Pancreas (tissue), 10 donors: Measurements from ENCODE around the gene TBC1D30. TPM values are rescaled to one million over a fixed set of nuclear protein-coding genes. Genes with fewer than 3 reads are reported as not detected.

Experiments
- ATAC-seq, 4 donors: fragments of 200-7000 bp; cut with Tn5 transposase; one replicate each; pipeline versions ENCODE4 v1.8.0 to v1.9.1; 2020; ENCODE audit warnings: mild to moderate bottlenecking in 4 of 4, moderate library complexity in 4 of 4
- DNase-seq, 6 donors: peaks; one replicate each; pipeline ENCODE4 v3.0.0-alpha.2; 2020
- FAIRE-seq: peaks from 2 replicates; lab custom pipeline; 2012; peaks lifted over from hg19 to GRCh38; lab: Jason Lieb, UNC
- H3K27ac ChIP-seq, 4 donors: fragments of 200-600 bp; sonication (generic); 1 replicate in 3 of 4; 2 replicates in 1 of 4; pipeline versions ENCODE4 v1.5.0 to v1.8.0; 2020
- H3K27me3 ChIP-seq, 4 donors: fragments of 200-600 bp; one replicate each; pipeline ENCODE4 v1.8.0; 2021
- H3K36me3 ChIP-seq, 3 donors: fragments of 200-600 bp; sonication (generic) in 1 of 3; one replicate each; pipeline versions ENCODE4 v1.5.0 to v1.8.0; 2020 to 2021
- H3K4me1 ChIP-seq, 3 donors: fragments of 200-600 bp; one replicate each; pipeline ENCODE4 v1.8.0; 2021
- H3K4me3 ChIP-seq, 4 donors: fragments of 200-600 bp; sonication (generic) in 2 of 4; one replicate each; pipeline versions ENCODE4 v1.5.0 to v1.8.0; 2020 to 2021
- H3K9me3 ChIP-seq, 4 donors: fragments of 200-600 bp; one replicate each; pipeline ENCODE4 v1.8.0; 2021
- WGBS, 2 donors: extraction: QIAGEN DNeasy Blood & Tissue Kit; methylation state at CpG; one replicate each; pipeline ENCODE4 v1.1.7; 2013; 5-methylcytosine and 5-hydroxymethylcytosine counted together
- intact Hi-C, 3 donors: fragments of 100-400 bp; cut with DNase I; formaldehyde crosslinking; loops; one replicate each; pipeline versions ENCODE4 v1.11.1 to v1.14.2; 2022
- polyA plus RNA-seq, 2 donors: library from polyadenylated mRNA; stranded (reverse); fragments of 200-250 nt; gene quantifications; one replicate each; pipeline ENCODE4 v1.2.3, GENCODE V29; 2013
- total RNA-seq, 6 donors: library from RNA; stranded (reverse); fragmentation: NEBNext Ultra II Directional in 4 of 6; extraction: Animal tissue kit (Norgen Biotek cat#: 25700) in 4 of 6; gene quantifications; one replicate each; pipeline versions ENCODE4 v1.2.1 to v1.2.4, GENCODE V29; 2021 to 2023
- TF ChIP-seq, protein P1 (sequence below), 4 donors: fragments of 200-600 bp; sonication (generic) in 3 of 4; IDR thresholded peaks; one replicate each; pipeline versions ENCODE4 v1.5.0 to v1.8.0; 2021; ENCODE audit warnings: antibody characterized with exemption in 4 of 4
- donor health status: healthy with polysubstance abuse.
- donor health status: DM: no; HTN: no; CAD: no; lungs with moderate emphysema.
- donor health status: DM: no; HTN: no; CAD: no.
- donor health status: control.
- donor health status: control.
- donor health status: Bipolar disorder and iron deficiency.
- donor health status: DM: yes; HTN: yes; CAD: no.
- donor health status: DM: no; HTN: no; CAD: no.
- donor health status: DM: no; HTN: no; CAD: no.
- donor health status: DM: yes; HTN: yes; CAD: no.

Gene TBC1D30
- total and polyA plus RNA-seq, 8 donors, result 6.6 to 26.2 (median 18.4) TPM

DNA sequence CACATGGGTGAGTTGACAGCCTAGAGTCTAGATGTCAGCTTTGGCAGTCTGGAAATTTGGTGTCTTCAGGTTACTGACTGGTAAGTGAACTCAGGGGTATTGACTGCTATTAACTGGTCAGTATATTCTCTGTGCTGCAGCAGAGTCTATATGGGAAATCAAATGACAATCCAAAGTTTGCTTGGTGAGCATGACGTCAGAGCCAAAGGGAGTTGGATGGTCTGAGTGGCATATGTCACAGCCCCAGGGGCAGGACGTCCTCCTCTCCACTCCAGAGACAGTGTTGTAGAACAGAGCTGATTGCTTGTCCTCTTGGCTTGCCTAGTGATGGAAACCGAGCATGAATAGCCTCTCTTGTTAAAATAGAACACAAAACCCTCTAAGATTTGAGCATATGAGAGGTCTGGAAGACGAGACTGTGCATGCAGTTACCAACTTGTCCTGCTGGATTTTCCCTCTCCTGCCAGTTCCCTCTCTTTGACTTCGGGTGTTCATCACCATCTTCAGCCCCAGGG is 3.3 kb upstream of the TBC1D30 start:
- Histone ChIP-seq H3K27me3 (no peaks in the 10 kb centered on the region), H3K36me3 (no peaks in the 10 kb centered on the region), H3K9me3 (no peaks in the 10 kb centered on the region), H3K4me1 (no peaks in the 10 kb centered on the region), H3K4me3 (no peak overlapping the region), H3K27ac (no peak overlapping the region)
- TF ChIP-seq, protein P1, sequence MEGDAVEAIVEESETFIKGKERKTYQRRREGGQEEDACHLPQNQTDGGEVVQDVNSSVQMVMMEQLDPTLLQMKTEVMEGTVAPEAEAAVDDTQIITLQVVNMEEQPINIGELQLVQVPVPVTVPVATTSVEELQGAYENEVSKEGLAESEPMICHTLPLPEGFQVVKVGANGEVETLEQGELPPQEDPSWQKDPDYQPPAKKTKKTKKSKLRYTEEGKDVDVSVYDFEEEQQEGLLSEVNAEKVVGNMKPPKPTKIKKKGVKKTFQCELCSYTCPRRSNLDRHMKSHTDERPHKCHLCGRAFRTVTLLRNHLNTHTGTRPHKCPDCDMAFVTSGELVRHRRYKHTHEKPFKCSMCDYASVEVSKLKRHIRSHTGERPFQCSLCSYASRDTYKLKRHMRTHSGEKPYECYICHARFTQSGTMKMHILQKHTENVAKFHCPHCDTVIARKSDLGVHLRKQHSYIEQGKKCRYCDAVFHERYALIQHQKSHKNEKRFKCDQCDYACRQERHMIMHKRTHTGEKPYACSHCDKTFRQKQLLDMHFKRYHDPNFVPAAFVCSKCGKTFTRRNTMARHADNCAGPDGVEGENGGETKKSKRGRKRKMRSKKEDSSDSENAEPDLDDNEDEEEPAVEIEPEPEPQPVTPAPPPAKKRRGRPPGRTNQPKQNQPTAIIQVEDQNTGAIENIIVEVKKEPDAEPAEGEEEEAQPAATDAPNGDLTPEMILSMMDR (IDR thresholded peaks at IDR 0.05), result no peak
- FAIRE-seq, result no peak
- WGBS, 2 donors, result 87 to 88% methylated on average over 5 of the region's 5 CpGs
- no peak for ATAC-seq
- intact Hi-C loops, result no loop called here
- DNase-seq, result no peak

- H3K4me1 ChIP-seq, result no peaks in the 10 kb centered on the region
- H3K4me3 ChIP-seq, result peak overlapping the region in 3 of 4 donors; percentile 5 to 43 (median 13)
- no peaks in the 10 kb centered on the region for H3K36me3 ChIP-seq
- TF ChIP-seq, protein P1 (IDR thresholded peaks at IDR 0.05), result no peak
- no peak for FAIRE-seq
- intact Hi-C loops, result no loop called here
- 61 to 65% methylated on average over 16 of the region's 16 CpGs for WGBS, 2 donors
- H3K27ac ChIP-seq, result no peak overlapping the region
- H3K9me3 ChIP-seq, result no peaks in the 10 kb centered on the region
- ATAC-seq, result peak in 1 of 4 donors; percentile 8
- no peak for DNase-seq
- no peaks in the 10 kb centered on the region for H3K27me3 ChIP-seq
Measured at GRCh38 chr12:64824130-64824499, 332 bp upstream of the TBC1D30 start.

DNA sequence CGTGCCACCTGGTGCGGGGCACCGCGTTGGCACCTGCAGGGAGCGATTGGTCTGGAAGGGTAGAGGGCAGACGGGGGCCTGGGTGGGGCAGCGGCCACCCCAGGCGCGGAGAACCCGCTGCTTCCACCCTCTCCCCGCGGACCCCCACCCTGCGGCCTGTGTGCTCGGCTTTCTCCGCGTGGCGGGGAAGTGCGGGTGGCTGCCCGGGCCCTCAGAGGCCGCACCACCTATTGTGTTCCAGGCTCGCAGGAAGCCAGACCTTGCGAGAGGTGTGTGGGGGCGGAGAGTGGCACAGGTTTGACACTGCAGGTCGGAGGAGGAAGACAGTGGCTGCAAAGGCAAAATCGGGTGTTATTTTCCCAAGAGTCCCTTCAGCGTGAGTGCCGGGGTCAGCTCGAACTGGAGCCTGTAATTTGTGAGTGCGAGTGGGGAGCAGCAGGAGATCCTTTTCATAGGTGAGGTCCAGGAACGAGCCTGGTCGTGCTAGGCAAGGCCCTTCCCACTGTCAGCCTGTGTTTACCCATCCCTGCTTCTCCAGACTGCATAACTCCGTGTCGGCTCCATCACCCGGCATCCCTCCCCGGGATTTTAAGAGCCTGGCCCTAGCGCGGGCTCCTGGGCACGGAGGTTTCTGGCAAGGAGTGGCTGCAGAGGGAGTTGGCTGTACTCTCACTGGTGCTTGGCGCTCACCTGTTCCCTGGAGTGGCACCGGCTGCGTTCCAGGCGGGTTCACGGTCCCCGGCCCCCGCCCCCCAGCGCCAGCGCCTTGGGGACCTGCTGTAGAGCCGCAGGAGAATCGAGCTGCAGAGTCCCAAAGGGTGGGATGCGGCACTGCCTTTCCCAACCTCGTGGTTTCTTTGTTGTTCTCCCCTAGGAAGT is 935 bp downstream of the TBC1D30 start:
- Histone ChIP-seq H3K4me1 (no peaks in the 10 kb centered on the region), H3K27ac (no peak overlapping the region), H3K4me3 (peak overlapping the region in 3 of 4 donors; percentile 5 to 43 (median 13)), H3K27me3 (no peaks in the 10 kb centered on the region), H3K9me3 (no peaks in the 10 kb centered on the region), H3K36me3 (no peaks in the 10 kb centered on the region)
- DNase-seq (peak in 1 of 6 donors; percentile 60), ATAC-seq (peak in 3 of 4 donors; percentile 20 to 57 (median 41)), FAIRE-seq (no peak)
- 60% methylated on average over 50 to 51 of the region's 51 CpGs for WGBS, 2 donors
- TF ChIP-seq, protein P1 (IDR thresholded peaks at IDR 0.05), result no peak
- intact Hi-C loops, result no loop called here

GRCh38 chr12:64826234-64826633 is 1.8 kb downstream of the TBC1D30 start:
- Histone ChIP-seq H3K4me1 (no peaks in the 10 kb centered on the region), H3K9me3 (no peaks in the 10 kb centered on the region), H3K27ac (no peak overlapping the region), H3K4me3 (no peak overlapping the region), H3K27me3 (no peaks in the 10 kb centered on the region), H3K36me3 (no peaks in the 10 kb centered on the region)
- TF ChIP-seq, protein P1 (IDR thresholded peaks at IDR 0.05), result no peak
- no peak for FAIRE-seq
- ATAC-seq, result peak; percentile 63 to 87 (median 68)
- intact Hi-C loops, result no loop called here
- 18 to 25% methylated on average over 19 of the region's 19 CpGs for WGBS, 2 donors
- peak in 4 of 6 donors; percentile 23 to 70 (median 48) for DNase-seq

GRCh38 chr12:64828713-64829112 is 4.3 kb downstream of the TBC1D30 start:
- Histone ChIP-seq H3K4me1 (no peaks in the 10 kb centered on the region), H3K27me3 (no peaks in the 10 kb centered on the region), H3K36me3 (peaks cover 0 to 6% (median 0%) of the 10 kb centered on the region in 3 donors), H3K9me3 (no peaks in the 10 kb centered on the region), H3K27ac (no peak overlapping the region), H3K4me3 (no peak overlapping the region)
- FAIRE-seq, result no peak
- no peak for DNase-seq
- TF ChIP-seq, protein P1 (IDR thresholded peaks at IDR 0.05), result no peak
- WGBS, 2 donors, result 91 to 95% methylated on average over 6 of the region's 6 CpGs
- ATAC-seq, result no peak
- intact Hi-C loops, result no loop called here
